Kidney (tissue), 14 donors: ENCODE results near the gene AGPAT4. TPM values are rescaled to one million over a fixed set of nuclear protein-coding genes. Genes with fewer than 3 reads are reported as not detected.
A peak's percentile ranks its signal among the peaks of the same experiment; 100 is the strongest.

Source experiments
- DNase-seq, 5 donors: peaks; one replicate each; pipeline ENCODE4 v3.0.0-alpha.2; 2013 to 2020
- FAIRE-seq: peaks from 2 replicates; lab custom pipeline; 2012; peaks lifted over from hg19 to GRCh38; lab: Jason Lieb, UNC
- H3K27ac ChIP-seq, 2 donors: one replicate each; pipeline ENCODE4 v1.7.0; 2013; ENCODE audit warnings: low read depth in 2 of 2, low read length in 2 of 2, inconsistent platforms in 1 of 2
- H3K27me3 ChIP-seq: one replicate; pipeline ENCODE4 v1.7.1; 2013; ENCODE audit warnings: low read length, inconsistent platforms; ENCODE audit not compliant: control insufficient read depth, insufficient read depth
- H3K36me3 ChIP-seq, 3 donors: one replicate each; pipeline versions ENCODE4 v1.7.0 to v1.7.1; 2013; ENCODE audit warnings: low read length in 3 of 3, control low read depth in 1 of 3, inconsistent platforms in 1 of 3; ENCODE audit not compliant: insufficient read depth in 3 of 3, control insufficient read depth in 2 of 3
- H3K4me1 ChIP-seq, 3 donors: one replicate each; pipeline versions ENCODE4 v1.7.0 to v1.7.1; 2013; ENCODE audit warnings: low read length in 3 of 3, inconsistent platforms in 1 of 3, low read depth in 1 of 3; ENCODE audit not compliant: control insufficient read depth in 2 of 3, insufficient read depth in 2 of 3
- H3K4me3 ChIP-seq, 3 donors: one replicate each; pipeline versions ENCODE4 v1.7.0 to v1.8.1; 2013; ENCODE audit warnings: low read length in 3 of 3, control low read depth in 1 of 3, inconsistent platforms in 1 of 3
- H3K9ac ChIP-seq, 3 donors: one replicate each; pipeline versions ENCODE4 v1.7.0 to v1.7.1; 2013; ENCODE audit warnings: low read length in 3 of 3, control low read depth in 1 of 3, inconsistent platforms in 1 of 3
- H3K9me3 ChIP-seq, 3 donors: one replicate each; pipeline versions ENCODE4 v1.7.0 to v1.7.1; 2013; ENCODE audit warnings: low read length in 3 of 3, control low read depth in 1 of 3, inconsistent platforms in 1 of 3; ENCODE audit not compliant: control insufficient read depth in 2 of 3, insufficient read depth in 1 of 3
- intact Hi-C: fragments of 100-400 bp; cut with DNase I; formaldehyde crosslinking; loops from one replicate; pipeline ENCODE4 v1.11.1; 2022
- polyA plus RNA-seq: library from polyadenylated mRNA; stranded (reverse); fragments of 350-450 nt; fragmentation: Illumina TruSeq; extraction: RNeasy Lipid Tissue Mini Kit (QIAGEN cat#74804); gene quantifications from one replicate; pipeline ENCODE4 v1.2.3, GENCODE V29; 2014; ENCODE audit warnings: low read depth, low replicate concordance; ENCODE audit not compliant: insufficient read depth
- total RNA-seq: library from RNA; stranded (reverse); fragmentation: NEBNext Ultra II Directional; extraction: Animal tissue kit (Norgen Biotek cat#: 25700); gene quantifications from one replicate; pipeline ENCODE4 v1.2.1, GENCODE V29; 2021
- TF ChIP-seq, protein P1 (sequence below): IDR thresholded peaks from 3 replicates; pipeline ENCODE4 v1.5.1; 2012; ENCODE audit warnings: mild to moderate bottlenecking, moderate library complexity, borderline replicate concordance; ENCODE audit not compliant: insufficient read depth; ENCODE audit errors: extremely low read depth
- donor health status: control.
- donor health status: control.
- donor health status: control.
- donor health status: control.
- donor health status: control.
- donor health status: DM: yes; HTN: yes; CAD: no.
- donor health status: Normal renal cell carcinoma (clear cell type).

Gene AGPAT4
- total and polyA plus RNA-seq, 2 donors from 2014 or later = 3.3 to 12.3 TPM

DNA sequence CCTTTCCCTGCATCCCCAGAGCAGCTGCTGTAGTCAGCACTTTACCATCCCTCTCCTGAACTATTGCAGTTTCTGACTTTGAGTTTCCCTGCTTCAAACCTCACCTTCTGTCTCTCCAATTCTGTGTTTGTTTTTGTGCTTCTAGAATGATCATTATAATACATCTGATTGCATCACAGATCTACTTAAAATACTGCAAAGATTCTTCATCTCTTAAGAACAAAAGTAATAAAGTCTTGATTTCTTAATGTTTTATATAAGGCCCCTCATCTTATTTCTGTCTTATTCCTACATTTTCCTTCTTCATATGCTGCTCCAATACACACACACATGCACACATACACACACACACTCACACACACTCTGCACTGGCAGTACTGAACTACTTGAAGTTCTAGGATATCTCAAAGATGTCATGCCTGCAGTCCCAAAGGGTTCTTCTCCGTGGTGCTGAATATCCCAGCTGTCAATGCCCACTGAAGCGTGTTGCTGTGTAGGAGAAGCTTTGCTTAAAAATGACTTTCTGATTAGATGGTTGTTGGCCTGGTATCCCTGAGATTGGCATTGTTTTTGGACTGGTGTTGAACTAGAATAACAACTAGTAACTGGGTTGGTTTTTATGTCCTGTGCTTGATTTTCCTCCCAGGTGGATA is 185.1 kb downstream of the AGPAT4 start:
- Histone ChIP-seq H3K27me3 (no peaks in the 10 kb centered on the region), H3K4me3 (no peak overlapping the region), H3K27ac (no peak overlapping the region), H3K9me3 (no peaks in the 10 kb centered on the region), H3K9ac (no peak overlapping the region), H3K4me1 (no peaks in the 10 kb centered on the region), H3K36me3 (peaks cover 0 to 50% (median 38%) of the 10 kb centered on the region in 3 donors)
- TF ChIP-seq, protein P1, sequence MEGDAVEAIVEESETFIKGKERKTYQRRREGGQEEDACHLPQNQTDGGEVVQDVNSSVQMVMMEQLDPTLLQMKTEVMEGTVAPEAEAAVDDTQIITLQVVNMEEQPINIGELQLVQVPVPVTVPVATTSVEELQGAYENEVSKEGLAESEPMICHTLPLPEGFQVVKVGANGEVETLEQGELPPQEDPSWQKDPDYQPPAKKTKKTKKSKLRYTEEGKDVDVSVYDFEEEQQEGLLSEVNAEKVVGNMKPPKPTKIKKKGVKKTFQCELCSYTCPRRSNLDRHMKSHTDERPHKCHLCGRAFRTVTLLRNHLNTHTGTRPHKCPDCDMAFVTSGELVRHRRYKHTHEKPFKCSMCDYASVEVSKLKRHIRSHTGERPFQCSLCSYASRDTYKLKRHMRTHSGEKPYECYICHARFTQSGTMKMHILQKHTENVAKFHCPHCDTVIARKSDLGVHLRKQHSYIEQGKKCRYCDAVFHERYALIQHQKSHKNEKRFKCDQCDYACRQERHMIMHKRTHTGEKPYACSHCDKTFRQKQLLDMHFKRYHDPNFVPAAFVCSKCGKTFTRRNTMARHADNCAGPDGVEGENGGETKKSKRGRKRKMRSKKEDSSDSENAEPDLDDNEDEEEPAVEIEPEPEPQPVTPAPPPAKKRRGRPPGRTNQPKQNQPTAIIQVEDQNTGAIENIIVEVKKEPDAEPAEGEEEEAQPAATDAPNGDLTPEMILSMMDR = no peak
- FAIRE-seq = no peak
- peak in 1 of 5 donors; percentile 15 for DNase-seq
- intact Hi-C loops = no loop called here

DNA sequence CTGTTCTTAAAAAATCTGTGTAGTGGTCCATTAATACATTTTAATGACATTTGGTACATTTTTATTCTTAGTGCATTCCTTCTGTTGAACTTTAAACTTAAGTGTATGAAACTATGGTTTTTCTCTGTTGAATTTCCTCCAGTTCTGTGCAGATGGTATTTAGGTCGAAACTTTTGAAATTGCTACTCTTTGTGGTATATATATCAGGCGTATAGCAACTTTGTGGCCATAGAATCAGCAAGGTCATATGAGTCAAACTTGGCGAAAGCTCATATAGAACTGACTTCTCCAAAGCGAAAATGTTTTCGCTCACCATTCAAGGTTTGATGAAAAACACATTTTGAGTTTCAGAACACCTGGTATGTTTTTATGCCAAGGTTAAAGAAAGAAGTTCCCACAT is 188.6 kb downstream of the AGPAT4 start:
- H3K9me3 ChIP-seq = no peaks in the 10 kb centered on the region
- FAIRE-seq (no peak), DNase-seq (no peak)
- intact Hi-C loops = no loop called here
- H3K27ac ChIP-seq = no peak overlapping the region
- H3K36me3 ChIP-seq = peaks cover 0 to 50% (median 50%) of the 10 kb centered on the region in 3 donors
- H3K9ac ChIP-seq = no peak overlapping the region
- H3K4me1 ChIP-seq = no peaks in the 10 kb centered on the region
- H3K27me3 ChIP-seq = no peaks in the 10 kb centered on the region
- H3K4me3 ChIP-seq = no peak overlapping the region
- TF ChIP-seq, protein P1 = no peak

DNA sequence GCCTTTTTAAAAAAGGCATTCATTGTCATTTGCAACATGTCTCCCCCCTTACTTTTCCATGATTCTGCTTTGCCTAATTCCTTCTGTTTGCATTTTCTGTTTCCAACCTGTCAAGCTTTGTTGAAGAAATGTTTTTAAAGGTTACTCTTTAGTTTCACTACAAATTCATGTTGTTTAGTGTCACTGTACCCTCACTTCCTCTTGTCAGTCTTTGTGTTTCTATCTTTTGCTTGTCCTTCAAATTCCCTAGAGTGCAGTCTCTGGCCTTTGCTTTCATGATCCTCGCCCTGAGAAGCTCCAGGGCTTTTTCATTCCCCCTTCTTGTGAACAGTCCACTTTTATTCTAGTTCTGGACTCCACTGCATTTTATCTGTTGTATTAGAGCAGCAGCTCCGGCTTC is 191.6 kb downstream of the AGPAT4 start:
- Histone ChIP-seq H3K4me3 (no peak overlapping the region), H3K27ac (no peak overlapping the region), H3K4me1 (no peaks in the 10 kb centered on the region), H3K9ac (no peak overlapping the region), H3K36me3 (peaks cover 0 to 37% (median 31%) of the 10 kb centered on the region in 3 donors), H3K27me3 (no peaks in the 10 kb centered on the region), H3K9me3 (no peaks in the 10 kb centered on the region)
- DNase-seq (no peak), FAIRE-seq (no peak)
- intact Hi-C loops = no loop called here
- TF ChIP-seq, protein P1 = no peak
